ENCODE data around the gene GIMAP6.
"Not testable (repeated sequence)": the region's sequence is repeated elsewhere in the genome, so short reads cannot be mapped to it uniquely, and the experiment has no call there.

The GIMAP6 gene

GRCh38 chr7:150631866-150632864 is at the start of gene GIMAP6:
Gene GIMAP6, minus strand, starts transcription at chr7:150632385. Its CDS starts 2,243 bp downstream, at chr7:150630142.
- peak; percentile 62 for DNase-seq (ENCODE audit: low spot score)

- DNase-seq (ENCODE audit: low spot score) = not testable (repeated sequence)
Observed at GRCh38 chr7:150680364-150680763, 48.2 kb upstream of the GIMAP6 start.

GRCh38 chr7:150678601-150679000 is 46.4 kb upstream of the GIMAP6 start:
- peak; percentile 30 for DNase-seq (ENCODE audit: low spot score)

GRCh38 chr7:150676854-150677253 is 44.7 kb upstream of the GIMAP6 start:
- DNase-seq (ENCODE audit: low spot score) = peak; percentile 80

- DNase-seq (ENCODE audit: low spot score) = peak; percentile 18
Observed at GRCh38 chr7:150676276-150676675, 44.1 kb upstream of the GIMAP6 start.

GRCh38 chr7:150675714-150676113 is 43.5 kb upstream of the GIMAP6 start:
- no peak for DNase-seq (ENCODE audit: low spot score)

- DNase-seq (ENCODE audit: low spot score) = not testable (repeated sequence)
Observed at GRCh38 chr7:150671798-150672585, 39.8 kb upstream of the GIMAP6 start.

- no peak for DNase-seq (ENCODE audit: low spot score)
Observed at GRCh38 chr7:150668977-150669376, 36.8 kb upstream of the GIMAP6 start.

GRCh38 chr7:150668472-150668911 is 36.3 kb upstream of the GIMAP6 start:
- peak; percentile 87 for DNase-seq (ENCODE audit: low spot score)

- no peak for DNase-seq (ENCODE audit: low spot score)
Observed at GRCh38 chr7:150666412-150666811, 34.2 kb upstream of the GIMAP6 start.

- peak; percentile 68 for DNase-seq (ENCODE audit: low spot score)
Observed at GRCh38 chr7:150665896-150666295, 33.7 kb upstream of the GIMAP6 start.

- peak; percentile 71 for DNase-seq (ENCODE audit: low spot score)
Observed at GRCh38 chr7:150665089-150665748, 33.0 kb upstream of the GIMAP6 start.

GRCh38 chr7:150663802-150664494 is 31.8 kb upstream of the GIMAP6 start:
- DNase-seq (ENCODE audit: low spot score) = peak; percentile 78

- DNase-seq (ENCODE audit: low spot score) = not testable (repeated sequence)
Observed at GRCh38 chr7:150662821-150663220, 30.6 kb upstream of the GIMAP6 start.

GRCh38 chr7:150660939-150661613 is 28.9 kb upstream of the GIMAP6 start:
- no peak for DNase-seq (ENCODE audit: low spot score)

- no peak for DNase-seq (ENCODE audit: low spot score)
Observed at GRCh38 chr7:150657526-150657925, 25.3 kb upstream of the GIMAP6 start.

- DNase-seq (ENCODE audit: low spot score) = no peak
Observed at GRCh38 chr7:150656047-150656446, 23.9 kb upstream of the GIMAP6 start.

GRCh38 chr7:150654692-150655091 is 22.5 kb upstream of the GIMAP6 start:
- no peak for DNase-seq (ENCODE audit: low spot score)

- DNase-seq (ENCODE audit: low spot score) = no peak
Observed at GRCh38 chr7:150649080-150649385, 16.8 kb upstream of the GIMAP6 start.

GRCh38 chr7:150648353-150649079 is 16.3 kb upstream of the GIMAP6 start:
- peak; percentile 66 for DNase-seq (ENCODE audit: low spot score)
